ENCODE measurements around the gene COA1.
"Not testable (repeated sequence)": the region's sequence is repeated elsewhere in the genome, so short reads cannot be mapped to it uniquely, and the experiment has no call there.

The COA1 gene

DNA sequence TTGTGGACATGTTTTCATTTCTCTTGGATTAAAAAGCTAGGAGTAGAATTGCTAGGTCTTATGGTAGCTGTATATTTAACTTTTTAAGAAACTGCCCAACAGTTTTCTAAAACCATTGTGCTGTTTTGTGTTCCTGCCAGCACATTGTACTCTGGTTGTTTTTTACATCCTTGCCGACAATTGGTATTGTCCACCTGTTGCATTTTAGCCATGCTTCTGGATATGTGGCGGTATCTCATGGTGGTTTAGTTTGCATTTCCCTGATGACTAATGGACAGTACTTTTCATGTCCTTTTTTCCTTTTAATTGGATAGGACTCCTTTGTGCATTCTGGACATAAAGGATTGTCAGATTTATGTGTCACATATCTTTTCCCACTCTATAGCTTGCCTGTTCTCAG lies 100.9 kb downstream of the COA1 start:
- DNase-seq (ENCODE audit: low read depth) = no peak

GRCh38 chr7:43627798-43628197 lies 101.5 kb downstream of the COA1 start:
- not testable (repeated sequence) for DNase-seq (ENCODE audit: low read depth)

DNA sequence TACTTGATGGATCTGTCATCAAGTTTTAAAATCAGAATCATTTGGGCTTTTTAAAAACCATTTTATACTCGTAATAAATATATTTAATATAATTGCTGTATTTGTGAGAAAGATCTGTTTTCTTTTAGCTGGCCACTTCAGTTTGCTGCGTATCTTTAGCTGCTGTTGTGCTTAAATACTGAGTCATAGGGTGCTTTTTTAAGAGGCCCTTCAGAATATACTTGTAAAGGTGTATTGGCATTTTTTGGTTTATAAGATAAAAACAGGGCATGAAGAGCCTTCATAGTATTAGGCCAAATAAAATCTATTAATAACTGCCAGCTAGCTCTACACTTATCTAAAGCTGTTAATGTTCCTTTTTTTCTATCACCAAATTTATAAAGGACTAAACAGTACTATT lies 102.6 kb downstream of the COA1 start:
- DNase-seq (ENCODE audit: low read depth) = no peak

DNA sequence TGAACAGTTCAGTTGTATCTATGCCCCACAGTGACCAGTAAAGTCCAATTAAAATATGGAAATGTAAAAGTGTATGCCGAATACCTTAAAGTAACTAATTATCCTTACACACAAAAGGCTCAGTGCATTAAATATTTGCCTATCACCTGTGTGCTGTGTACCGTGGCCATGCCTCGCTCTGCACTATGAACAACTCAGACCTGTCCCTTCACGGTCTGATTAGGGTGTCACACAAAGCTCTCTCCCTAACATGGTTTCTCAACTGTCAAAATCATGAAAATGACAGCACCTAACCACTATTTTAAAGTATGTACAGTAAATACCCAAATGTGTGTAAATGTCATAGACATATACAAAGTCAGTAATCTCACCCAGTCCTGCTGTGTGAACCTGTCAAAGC lies 103.3 kb downstream of the COA1 start:
- DNase-seq (ENCODE audit: low read depth) = no peak

- no peak for DNase-seq (ENCODE audit: low read depth)
Measured at GRCh38 chr7:43625453-43625852, 103.9 kb downstream of the COA1 start.

DNA sequence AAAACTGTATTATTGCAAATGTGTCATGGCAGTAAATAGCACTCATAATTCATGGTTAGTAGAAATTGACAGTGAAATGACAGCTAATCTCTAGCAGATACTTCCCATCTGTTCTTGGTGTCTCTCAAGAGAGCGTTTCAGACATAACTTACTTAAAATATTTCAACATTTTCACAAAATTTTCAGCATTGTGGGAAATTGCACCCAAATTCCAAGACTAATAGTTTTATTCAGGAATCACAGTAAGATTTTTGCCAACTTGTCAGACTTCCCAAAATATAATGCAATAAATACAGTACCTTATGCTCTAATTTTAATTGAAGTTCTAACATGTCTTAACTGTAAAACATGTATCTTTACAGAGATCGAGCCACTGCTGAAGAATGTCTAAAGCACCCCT lies 105.2 kb downstream of the COA1 start:
- DNase-seq (ENCODE audit: low read depth) = no peak

DNA sequence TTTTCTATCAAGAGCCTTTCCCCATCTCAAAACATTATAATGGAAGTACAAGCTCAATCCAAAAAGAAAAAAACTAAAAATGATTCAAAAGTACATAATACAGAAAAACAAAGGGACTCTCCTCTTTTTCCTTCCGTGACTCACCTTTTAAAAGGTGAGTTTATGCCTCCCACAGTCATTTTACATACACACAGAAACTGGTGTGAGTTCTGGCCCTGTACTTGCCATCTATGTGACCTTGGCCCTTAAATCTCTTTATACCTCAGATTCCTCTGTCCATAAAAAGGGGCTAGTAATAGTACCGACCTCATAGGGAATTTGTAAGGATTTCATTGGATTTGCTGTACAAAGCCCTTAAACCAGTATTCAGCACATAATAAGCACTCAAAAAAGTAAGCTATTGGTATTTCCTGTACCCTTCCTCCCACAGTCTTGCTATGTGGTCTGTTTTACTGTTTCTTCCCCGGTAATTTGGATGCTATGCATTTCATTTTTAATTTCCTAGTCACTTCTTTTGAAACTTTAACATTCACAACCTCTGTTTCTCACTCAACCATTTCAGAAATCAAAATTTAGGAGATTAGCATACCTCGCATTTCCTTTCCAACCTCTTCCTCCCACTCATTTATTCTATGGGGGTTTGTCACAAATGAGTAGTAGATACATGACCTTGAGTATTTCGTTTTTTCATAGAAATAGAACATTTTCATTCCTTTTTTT lies 107.4 kb downstream of the COA1 start:
- DNase-seq (ENCODE audit: low read depth) = no peak

- no peak for DNase-seq (ENCODE audit: low read depth)
Measured at GRCh38 chr7:43619213-43620012, 109.9 kb downstream of the COA1 start.

DNA sequence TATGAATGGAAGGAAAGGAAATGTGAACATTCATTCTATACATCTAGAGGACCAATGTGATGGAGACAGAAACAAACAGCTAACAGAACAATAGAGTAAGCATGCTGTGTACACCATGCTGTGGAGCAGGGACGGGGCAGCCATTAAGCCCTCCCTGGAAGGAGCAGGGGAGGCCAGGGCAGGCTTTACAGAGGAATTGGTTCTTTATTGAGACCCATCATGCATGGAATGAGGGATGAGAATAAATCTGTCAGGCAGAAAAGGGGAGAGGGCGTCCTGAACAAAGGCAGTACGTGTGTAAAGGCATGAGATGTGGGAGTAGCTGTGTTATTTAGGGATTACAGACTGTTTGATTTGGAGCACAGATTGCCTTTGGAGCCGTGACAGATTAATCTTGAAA lies 111.2 kb downstream of the COA1 start:
- no peak for DNase-seq (ENCODE audit: low read depth)

GRCh38 chr7:43616977-43617376 lies 112.3 kb downstream of the COA1 start:
- no peak for DNase-seq (ENCODE audit: low read depth)

DNA sequence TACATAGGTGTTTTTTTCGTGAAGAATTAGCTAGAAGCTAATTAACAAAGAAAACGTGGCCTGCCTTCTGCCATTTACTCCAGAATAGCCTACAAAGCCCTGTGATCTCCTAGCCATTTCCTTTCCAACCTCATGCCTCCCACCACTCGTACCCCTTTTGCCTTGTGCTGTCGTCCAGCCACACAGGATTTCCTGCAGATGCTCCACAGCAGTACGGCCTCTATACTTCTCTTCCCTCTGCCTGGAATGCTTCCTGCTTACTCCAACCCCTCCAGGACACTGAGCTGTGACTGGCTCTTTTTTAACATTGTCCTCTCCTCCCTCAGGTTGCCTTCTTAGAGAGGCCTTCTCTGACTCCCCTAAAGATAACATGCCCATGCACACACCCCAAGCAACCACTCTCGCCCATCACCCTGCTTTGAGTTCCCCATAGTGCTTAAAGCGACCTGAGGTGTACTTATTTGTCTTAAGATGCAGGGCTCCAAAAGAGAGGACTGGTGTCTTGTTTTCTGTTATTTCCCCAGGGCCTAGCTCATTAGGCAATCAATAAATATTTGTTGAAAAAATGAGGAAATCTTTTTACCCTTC lies 113.7 kb downstream of the COA1 start:
- no peak for DNase-seq (ENCODE audit: low read depth)

DNA sequence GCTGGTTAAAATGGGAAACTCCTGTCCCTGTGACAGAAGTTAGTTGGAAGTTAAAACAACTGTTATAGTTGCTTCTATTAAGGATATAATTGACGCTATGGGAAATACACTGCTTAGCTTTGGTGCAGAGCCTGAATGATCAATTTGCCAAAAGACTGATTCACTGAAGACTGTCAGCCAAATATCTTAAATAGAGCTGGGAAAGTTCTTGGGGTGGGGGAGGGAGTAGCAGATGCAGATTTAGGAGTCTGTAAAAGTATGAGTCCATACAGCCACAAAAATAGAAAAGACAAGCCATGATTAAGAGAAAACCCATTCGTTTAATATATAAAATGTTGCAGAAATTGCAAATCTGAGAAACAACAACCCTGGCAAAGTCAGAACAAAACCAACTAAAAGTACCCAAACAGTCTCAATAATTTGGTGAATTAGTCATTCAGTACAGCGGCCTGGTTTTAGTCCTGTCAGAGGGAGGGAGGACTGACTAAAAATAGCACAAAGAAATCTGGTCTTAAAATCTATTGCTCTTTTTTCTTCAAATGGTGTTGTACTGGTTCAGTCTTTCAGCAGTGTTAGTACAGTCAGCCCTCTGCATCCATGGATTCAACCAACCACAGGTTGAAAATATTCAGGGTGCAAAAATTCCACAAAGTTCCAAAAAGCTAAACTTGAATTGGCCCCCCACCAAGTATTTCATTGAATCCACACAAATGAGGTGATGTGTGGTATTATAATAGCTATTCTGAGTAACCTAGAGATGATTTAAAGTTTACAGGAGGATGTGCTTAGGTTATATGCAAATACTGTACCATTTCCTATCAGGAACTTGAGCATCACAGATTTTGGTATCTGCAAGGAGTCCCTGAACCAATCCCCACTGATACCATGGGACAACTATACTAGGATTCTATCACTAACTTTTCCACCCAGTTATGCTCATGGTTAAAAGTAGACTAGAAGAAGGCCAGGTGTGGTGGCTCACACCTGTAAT lies 116.4 kb downstream of the COA1 start:
- peak; percentile 26 for DNase-seq (ENCODE audit: low read depth)

DNA sequence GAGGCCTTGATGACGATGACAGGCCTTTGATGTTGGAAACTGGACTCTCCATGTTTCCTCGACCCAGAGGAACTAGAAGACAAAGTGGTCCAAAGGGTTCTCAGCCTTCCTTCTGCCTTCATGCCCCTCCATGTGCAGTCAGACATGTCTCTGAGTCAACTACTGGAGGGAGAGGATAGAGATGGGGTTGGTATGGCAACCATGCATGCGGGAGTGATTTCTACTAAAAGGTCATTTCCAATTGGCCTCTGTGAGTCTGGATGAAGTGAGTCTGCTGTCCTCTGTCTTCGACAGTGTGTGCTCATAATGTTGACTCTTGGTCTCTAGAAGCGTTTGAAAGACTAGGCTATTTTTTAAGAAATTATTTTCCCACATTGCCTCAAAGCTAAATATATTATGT lies 117.2 kb downstream of the COA1 start:
- DNase-seq (ENCODE audit: low read depth) = no peak

DNA sequence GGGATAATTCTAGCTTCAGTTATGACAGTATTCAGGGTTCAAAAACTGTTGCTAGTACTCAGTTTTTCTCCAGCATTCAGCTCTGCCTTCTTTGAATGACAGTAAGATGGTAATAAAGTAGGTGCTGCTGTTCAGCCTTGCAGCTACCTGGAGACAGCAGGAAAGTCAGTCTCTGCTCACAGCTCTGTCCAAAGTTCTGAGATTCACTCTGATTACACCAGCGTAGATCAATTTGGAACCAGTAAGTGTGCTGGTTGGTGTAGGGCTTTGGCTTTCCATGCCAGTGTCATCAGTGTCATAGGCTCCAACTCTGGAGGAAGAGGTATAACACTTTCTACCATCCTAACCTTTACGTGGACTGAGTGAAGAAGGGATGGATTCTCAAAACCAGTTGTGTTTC lies 120.2 kb downstream of the COA1 start:
- no peak for DNase-seq (ENCODE audit: low read depth)

DNA sequence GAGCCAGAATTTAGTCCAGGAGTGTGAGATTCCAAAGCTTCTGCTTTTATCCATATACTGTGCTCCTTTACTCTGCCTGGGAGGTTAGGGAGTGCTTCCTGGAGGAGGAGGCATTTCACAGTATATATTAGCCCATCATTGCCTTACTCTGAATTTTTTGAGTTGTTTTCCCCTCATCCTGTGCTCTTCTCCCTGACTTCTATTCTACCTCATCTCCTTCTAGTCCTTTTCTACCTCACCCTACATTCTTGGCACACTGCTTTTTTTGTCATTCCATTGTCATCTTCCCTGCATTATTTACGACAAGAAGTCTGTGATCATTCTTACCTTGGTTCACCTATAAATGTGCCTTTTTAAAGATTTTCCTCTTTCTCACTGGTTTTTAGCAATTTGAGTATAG lies 125.1 kb downstream of the COA1 start:
- DNase-seq (ENCODE audit: low read depth) = no peak

DNA sequence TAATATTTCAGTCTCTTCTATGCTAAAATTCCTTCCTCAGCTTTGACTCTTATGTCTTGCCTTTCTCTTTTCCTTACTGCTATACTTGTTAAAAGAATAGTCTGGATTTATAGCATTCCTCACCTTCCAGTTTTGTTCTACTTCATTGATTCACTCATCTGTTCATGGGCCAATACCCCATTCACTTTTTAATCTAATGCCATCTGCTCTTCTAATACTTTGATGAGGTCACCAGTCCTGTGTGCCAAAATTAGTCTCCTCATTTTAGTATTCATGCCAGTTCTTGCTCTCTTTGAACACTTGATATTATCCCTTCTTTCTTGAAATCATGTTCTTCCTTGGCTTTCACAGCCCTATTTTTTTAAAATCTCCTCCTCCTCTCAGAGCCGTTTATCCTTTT lies 127.1 kb downstream of the COA1 start:
- no peak for DNase-seq (ENCODE audit: low read depth)

- DNase-seq (ENCODE audit: low read depth) = no peak
Measured at GRCh38 chr7:43600056-43600455, 129.3 kb downstream of the COA1 start.

DNA sequence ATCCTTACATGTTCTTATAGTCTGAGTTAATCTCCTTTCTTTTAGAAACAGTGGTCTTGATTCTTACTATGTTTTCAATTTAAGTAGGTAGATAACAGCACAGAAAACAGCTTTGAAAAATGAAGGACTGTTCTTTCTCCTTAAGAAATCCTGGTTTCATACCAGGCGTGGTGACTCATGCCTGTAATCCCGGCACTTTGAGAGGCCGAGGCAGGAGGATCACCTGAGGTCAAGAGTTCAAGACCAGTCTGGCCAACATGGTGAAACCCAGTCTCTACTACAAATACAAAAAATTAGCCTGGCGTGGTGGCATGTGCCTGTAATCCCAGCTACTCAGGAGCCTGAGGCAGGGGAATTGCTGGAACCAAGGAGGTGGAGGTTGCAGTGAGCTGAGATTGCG lies 132.9 kb downstream of the COA1 start:
- DNase-seq (ENCODE audit: low read depth) = not testable (repeated sequence)

GRCh38 chr7:43594020-43594419 lies 135.3 kb downstream of the COA1 start:
- DNase-seq (ENCODE audit: low read depth) = no peak

- no peak for DNase-seq (ENCODE audit: low read depth)
Measured at GRCh38 chr7:43593010-43593409, 136.3 kb downstream of the COA1 start.

DNA sequence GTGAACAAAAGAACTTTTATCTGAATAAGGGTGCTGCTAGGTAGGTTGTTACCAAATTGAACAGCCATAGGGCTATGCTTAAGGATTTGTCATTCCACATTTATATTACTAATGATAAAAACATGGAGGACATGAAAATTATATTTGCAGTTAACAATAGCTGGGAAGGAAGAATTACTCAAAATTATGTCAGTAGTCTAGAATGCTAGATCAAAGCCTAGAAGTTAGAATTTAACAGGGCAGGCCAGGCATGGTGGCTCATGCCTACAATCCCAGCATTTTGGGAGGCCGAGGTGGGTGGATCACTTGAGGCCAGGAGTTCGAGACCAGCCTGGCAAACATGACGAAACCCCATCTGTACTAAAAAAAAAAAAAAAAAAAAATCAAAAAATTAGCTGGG lies 137.0 kb downstream of the COA1 start:
- no peak for DNase-seq (ENCODE audit: low read depth)

DNA sequence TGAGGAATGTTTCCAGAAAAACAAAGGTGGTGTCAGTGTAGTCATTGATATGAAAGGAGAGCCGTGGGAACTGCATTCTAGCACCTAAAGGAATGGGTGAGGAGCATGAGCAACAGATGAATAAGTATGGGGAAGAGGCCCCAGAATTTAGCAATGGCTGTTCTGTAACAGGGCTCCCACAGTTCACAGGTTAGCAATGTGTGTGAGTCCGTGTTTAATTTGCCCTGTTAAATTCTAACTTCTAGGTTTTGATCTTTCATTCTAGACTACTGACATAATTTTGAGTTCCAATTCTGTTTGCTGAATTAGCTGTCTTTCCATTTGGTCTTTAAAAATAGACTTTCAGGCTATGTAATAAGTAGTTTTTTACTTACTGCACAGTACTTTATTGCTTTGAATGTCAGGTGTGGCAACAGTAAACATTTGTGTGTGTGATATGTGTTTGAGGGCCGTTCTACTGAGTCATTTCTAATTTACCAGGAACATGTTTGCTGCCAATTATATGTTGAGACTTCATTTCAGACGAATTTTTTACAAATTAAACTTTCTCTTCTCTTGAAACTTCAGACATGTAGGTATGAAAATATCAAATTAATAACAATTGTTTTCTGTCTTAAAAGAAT lies 137.7 kb downstream of the COA1 start:
- DNase-seq (ENCODE audit: low read depth) = no peak

Data from fibroblast of the conjunctiva (primary cell).